ENCODE data around the gene NTM. TPM values are rescaled to one million over a fixed set of nuclear protein-coding genes. Genes with fewer than 3 reads are reported as not detected.

The NTM gene
- total RNA-seq, 1 experiment from 2014 or later = not detected

DNA sequence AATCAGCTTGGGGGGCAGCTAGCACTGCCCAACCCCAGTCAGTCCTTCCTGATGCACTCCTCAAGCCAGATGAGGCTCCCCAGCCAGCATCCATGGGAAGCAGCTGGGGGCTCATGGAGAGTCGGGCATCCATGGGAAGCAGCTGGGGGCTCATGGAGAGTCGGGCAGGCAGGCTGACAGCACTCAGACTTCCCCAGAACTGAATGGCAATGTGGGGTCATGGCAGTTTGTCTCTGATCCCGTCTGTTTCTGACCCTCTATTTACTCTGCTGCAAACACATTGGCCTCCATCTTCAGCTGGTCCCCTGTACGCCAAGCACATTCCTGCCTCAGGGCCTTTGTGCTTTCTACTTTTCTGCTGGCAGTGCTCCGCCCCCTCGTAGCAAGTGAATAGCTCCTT lies 314.8 kb downstream of the NTM start (continued):
- TF ChIP-seq, protein P1, sequence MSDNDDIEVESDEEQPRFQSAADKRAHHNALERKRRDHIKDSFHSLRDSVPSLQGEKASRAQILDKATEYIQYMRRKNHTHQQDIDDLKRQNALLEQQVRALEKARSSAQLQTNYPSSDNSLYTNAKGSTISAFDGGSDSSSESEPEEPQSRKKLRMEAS (IDR thresholded peaks at IDR 0.05) = no peak

- POLR2A ChIA-PET = no interaction called here
- Histone ChIP-seq H3K27ac (ENCODE audit: low read depth, low read length) (no peak overlapping the region), H2AFZ (ENCODE audit: low read depth, low read length, poor library complexity, severe bottlenecking) (no peak overlapping the region), H3K4me2 (ENCODE audit: low read length) (no peak overlapping the region), H3K9me2 (ENCODE audit: insufficient read depth) (no peaks in the 10 kb centered on the region), H3K79me2 (ENCODE audit: insufficient read depth, low read length) (no peaks in the 10 kb centered on the region), H3K36me3 (ENCODE audit: control insufficient read depth in 1 of 2, insufficient read depth in 2 of 2, low read length in 2 of 2) (no peaks in the 10 kb centered on the region), H3K4me3 (replicated peaks in 1 of 2; ENCODE audit: low read depth in 1 of 2, low read length in 2 of 2) (no peak overlapping the region), H3K9me3 (ENCODE audit: control insufficient read depth in 1 of 2, insufficient read depth in 1 of 2, low read depth in 1 of 2, low read length in 2 of 2) (no peaks in the 10 kb centered on the region), H4K20me1 (ENCODE audit: insufficient read depth) (no peaks in the 10 kb centered on the region), H3K27me3 (ENCODE audit: insufficient read depth, low read length) (no peaks in the 10 kb centered on the region), H3K4me1 (ENCODE audit: control insufficient read depth in 1 of 2, insufficient read depth in 2 of 2, low read length in 2 of 2) (no peaks in the 10 kb centered on the region), H3K9ac (ENCODE audit: low read length) (no peak overlapping the region)
- no peak for TF ChIP-seq FOSL1 (IDR thresholded peaks at IDR 0.05; ENCODE audit: low read depth)
- TF ChIP-seq, protein P2, sequence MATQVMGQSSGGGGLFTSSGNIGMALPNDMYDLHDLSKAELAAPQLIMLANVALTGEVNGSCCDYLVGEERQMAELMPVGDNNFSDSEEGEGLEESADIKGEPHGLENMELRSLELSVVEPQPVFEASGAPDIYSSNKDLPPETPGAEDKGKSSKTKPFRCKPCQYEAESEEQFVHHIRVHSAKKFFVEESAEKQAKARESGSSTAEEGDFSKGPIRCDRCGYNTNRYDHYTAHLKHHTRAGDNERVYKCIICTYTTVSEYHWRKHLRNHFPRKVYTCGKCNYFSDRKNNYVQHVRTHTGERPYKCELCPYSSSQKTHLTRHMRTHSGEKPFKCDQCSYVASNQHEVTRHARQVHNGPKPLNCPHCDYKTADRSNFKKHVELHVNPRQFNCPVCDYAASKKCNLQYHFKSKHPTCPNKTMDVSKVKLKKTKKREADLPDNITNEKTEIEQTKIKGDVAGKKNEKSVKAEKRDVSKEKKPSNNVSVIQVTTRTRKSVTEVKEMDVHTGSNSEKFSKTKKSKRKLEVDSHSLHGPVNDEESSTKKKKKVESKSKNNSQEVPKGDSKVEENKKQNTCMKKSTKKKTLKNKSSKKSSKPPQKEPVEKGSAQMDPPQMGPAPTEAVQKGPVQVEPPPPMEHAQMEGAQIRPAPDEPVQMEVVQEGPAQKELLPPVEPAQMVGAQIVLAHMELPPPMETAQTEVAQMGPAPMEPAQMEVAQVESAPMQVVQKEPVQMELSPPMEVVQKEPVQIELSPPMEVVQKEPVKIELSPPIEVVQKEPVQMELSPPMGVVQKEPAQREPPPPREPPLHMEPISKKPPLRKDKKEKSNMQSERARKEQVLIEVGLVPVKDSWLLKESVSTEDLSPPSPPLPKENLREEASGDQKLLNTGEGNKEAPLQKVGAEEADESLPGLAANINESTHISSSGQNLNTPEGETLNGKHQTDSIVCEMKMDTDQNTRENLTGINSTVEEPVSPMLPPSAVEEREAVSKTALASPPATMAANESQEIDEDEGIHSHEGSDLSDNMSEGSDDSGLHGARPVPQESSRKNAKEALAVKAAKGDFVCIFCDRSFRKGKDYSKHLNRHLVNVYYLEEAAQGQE (IDR thresholded peaks at IDR 0.05; ENCODE audit: low read depth) = no peak
- TF ChIP-seq POLR2AphosphoS5 (IDR thresholded peaks at IDR 0.05; ENCODE audit: low read depth, low read length) = no peak
- no peak for TF ChIP-seq TCF7L2 (IDR thresholded peaks at IDR 0.05; ENCODE audit: borderline replicate concordance, extremely low read depth, insufficient read depth, insufficient read length)
- TF ChIP-seq, protein P3, sequence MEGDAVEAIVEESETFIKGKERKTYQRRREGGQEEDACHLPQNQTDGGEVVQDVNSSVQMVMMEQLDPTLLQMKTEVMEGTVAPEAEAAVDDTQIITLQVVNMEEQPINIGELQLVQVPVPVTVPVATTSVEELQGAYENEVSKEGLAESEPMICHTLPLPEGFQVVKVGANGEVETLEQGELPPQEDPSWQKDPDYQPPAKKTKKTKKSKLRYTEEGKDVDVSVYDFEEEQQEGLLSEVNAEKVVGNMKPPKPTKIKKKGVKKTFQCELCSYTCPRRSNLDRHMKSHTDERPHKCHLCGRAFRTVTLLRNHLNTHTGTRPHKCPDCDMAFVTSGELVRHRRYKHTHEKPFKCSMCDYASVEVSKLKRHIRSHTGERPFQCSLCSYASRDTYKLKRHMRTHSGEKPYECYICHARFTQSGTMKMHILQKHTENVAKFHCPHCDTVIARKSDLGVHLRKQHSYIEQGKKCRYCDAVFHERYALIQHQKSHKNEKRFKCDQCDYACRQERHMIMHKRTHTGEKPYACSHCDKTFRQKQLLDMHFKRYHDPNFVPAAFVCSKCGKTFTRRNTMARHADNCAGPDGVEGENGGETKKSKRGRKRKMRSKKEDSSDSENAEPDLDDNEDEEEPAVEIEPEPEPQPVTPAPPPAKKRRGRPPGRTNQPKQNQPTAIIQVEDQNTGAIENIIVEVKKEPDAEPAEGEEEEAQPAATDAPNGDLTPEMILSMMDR (IDR thresholded peaks at IDR 0.05 in 2 of 3, conservative IDR thresholded peaks at IDR 0.05 in 1 of 3; ENCODE audit: borderline replicate concordance in 1 of 3, insufficient read depth in 1 of 3, low read depth in 2 of 3, low read length in 2 of 3) = no peak
- no peak for TF ChIP-seq YY1 (IDR thresholded peaks at IDR 0.05; ENCODE audit: extremely low read depth, insufficient replicate concordance, low read depth, low read length)
- no peak for TF ChIP-seq POLR2A (IDR thresholded peaks at IDR 0.05; ENCODE audit: borderline replicate concordance, extremely low read depth, insufficient read depth, insufficient read length)
- TF ChIP-seq ELF1 (IDR thresholded peaks at IDR 0.05; ENCODE audit: borderline replicate concordance, low read depth) = no peak
- no peak for TF ChIP-seq ZNF274 (IDR thresholded peaks at IDR 0.05; ENCODE audit: low read depth, low read length)
- no TSS peak for BruUV-seq (replicated peaks)
- ATAC-seq (no peak), DNase-seq (ENCODE audit: low read depth, low spot score) (no peak)
- intact Hi-C loops (cut with micrococcal nuclease) = no loop called here
- CTCF ChIA-PET = no interaction called here
- RAD21 ChIA-PET (ENCODE audit: low non-redundant PET in 1 of 2, low total read pairs in 2 of 2, uncharacterized antibody in 2 of 2, unreplicated experiment in 2 of 2) = no interaction called here
These were observed 315.5 kb downstream of the NTM start for GRCh38 chr11:131685906-131686305.

Data from HCT116 (cell line).